NCI-H82 treated with DMSO at 0.1 percent for 48 hours (cell line): Measurements from ENCODE around the gene MTMR6.
"Not testable (repeated sequence)": the region's sequence is repeated elsewhere in the genome, so short reads cannot be mapped to it uniquely, and the experiment has no call there.

Experiments used
- DNase-seq: peaks from one replicate; lab custom pipeline; 2025; ENCODE audit not compliant: unreplicated experiment; lab: John Stamatoyannopoulos, UW

The MTMR6 gene

DNA sequence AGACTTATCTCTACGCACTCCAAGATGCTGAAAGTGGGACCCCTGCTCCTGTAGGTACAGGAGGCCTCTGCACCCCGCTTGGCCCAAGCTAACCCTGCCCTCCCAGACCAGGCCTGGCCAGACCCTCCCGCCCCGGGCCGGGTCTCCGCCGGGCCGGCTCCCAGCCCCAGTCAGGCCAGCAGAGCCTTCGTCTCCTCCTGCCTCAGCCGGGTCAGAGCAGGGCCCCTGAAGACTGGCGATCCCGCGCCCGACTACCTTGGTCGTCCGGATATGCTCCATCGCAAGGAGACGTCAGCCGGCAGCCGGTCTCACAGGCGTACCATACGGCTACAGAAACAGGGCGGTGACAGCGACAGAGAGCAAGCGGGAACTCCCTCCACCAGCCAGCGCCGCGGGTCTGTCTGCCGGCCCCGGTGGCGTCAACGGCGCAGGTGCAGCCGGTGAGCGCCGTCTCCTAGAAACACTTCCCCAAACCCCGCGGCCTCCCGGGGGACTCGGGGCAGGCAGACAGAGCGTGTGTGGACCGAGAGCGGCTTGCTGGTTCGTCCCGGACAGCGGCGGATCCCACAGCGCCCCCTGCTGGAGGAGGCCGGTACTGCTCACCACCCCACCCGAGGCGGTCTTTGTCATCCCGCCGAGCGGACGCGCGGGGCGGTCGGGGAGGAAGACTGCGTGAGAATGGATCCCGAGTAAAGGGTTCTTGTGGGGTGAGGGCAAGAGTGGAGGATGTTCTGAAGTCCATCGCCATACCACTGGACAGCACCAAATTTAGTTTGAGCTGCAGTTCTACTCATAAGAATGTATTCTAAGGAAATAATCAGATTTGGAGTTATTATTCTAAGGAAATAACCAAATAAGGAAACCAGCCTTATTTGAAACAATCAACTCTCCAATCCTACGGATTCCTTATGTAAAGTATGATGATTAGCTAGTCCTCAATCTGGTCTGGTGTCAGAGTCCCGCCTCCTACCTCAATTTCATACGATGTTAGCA, at the start of gene MTMR6:
TSS of gene MTMR6 (minus strand) at position 520 of the 993 bp plus-strand sequence. CDS start at position 279, 241 bp downstream.
- peak; percentile 86 for DNase-seq

GRCh38 chr13:25335856-25336255, 48.6 kb upstream of the MTMR6 start:
- DNase-seq, result no peak

- DNase-seq, result no peak
Measured at GRCh38 chr13:25330541-25330940, 43.3 kb upstream of the MTMR6 start.

GRCh38 chr13:25329706-25330105, 42.4 kb upstream of the MTMR6 start:
- DNase-seq, result no peak

- no peak for DNase-seq
Measured at GRCh38 chr13:25324100-25324499, 36.8 kb upstream of the MTMR6 start.

GRCh38 chr13:25319771-25320170, 32.5 kb upstream of the MTMR6 start:
- no peak for DNase-seq

- not testable (repeated sequence) for DNase-seq
Measured at GRCh38 chr13:25318946-25319345, 31.7 kb upstream of the MTMR6 start.

- no peak for DNase-seq
Measured at GRCh38 chr13:25310891-25311290, 23.6 kb upstream of the MTMR6 start.

DNA sequence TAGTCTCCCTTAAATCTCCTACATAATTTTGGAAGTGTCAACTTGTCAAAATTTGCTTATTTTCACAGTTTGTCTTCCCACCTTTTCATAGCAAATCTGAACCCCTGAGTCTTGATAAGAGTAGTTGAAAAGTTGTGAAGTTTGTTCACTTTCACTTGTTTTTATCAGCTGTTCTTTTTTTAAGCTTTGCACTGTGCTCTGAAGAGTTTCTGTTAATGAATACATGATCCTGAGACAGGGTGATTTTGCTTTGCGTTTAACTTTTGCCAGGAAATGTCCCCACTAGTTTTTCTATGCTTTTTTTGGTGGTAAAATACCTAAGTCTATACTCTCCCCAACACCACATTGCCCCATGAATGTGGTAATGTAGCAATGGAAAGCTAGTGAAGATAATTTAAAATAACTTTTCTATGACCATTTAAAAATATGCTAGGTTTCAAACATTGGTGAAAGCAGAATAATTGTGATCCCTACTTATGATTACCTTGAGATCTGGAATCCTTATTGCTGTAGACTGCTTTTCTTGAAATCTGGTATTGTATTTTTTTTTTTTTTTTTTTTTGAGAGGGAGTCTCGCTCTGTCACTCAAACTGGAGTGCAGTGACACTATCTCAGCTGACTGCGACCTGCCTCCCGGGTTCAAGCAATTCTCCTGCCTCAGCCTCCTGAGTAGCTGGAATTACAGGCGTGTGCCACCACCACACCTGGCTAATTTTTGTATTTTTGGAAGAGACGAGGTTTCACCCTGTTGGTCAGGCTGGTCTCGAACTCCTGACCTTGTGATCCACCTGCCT, 19.6 kb upstream of the MTMR6 start:
- no peak for DNase-seq

GRCh38 chr13:25302121-25302520, 14.8 kb upstream of the MTMR6 start:
- DNase-seq, result no peak

DNA sequence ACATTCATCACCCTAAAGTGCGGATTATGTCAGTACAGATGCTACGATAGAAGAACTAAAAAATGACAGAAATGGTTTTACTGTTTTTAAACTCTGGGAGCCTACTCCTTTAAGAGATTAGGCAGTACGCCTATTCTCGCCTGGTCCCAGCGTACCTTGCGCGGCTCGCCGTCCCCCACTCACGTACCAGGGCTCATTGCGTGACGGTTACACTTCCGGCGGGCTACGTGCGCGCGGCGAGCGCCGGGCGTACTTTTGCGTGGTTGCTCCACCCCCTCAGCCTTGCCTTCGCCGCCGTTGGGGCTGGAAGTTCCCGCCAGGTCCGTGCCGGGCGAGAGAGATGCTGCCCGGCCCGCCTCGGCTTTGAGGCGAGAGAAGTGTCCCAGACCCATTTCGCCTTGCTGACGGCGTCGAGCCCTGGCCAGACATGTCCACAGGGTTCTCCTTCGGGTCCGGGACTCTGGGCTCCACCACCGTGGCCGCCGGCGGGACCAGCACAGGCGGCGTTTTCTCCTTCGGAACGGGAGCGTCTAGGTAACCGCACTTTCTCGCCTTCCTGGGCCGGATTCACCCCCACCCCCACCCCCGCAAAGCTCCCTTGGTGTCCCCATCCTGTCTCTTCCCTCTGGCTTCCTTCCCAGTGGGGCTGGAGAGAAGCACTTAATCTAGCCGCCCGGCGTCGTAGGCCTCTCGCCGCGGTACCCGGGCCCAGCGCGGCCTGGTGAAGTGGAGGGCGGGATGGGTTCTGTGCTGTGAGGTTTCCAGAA, 14.2 kb upstream of the MTMR6 start, which contains the start of gene NUP58:
TSS of gene NUP58 (plus strand) at position 279 of the 767 bp plus-strand sequence. CDS start at position 428, 149 bp downstream.
- peak; percentile 89 for DNase-seq

- DNase-seq, result no peak
Measured at GRCh38 chr13:25300861-25301346, 13.6 kb upstream of the MTMR6 start.

DNA sequence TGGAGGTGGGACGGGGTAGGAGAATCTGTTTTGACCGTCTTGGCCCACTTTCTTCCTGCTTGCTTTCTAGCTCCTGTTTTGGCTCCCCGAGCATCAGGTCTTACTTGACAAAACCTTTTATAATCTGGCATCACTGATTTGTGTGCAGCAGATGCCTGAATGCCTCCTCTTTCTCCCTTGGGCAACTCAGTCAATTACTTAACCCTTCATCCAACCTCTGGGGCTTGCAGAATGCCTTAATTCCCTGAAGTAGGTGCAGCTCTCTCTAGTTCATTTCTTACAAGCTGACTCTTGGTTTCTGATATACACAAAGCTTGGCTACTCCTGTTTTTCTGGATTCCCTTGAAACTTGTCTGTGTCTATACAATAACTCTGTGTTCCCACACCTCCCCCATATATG, 8.4 kb upstream of the MTMR6 start:
- peak; percentile 95 for DNase-seq

DNA sequence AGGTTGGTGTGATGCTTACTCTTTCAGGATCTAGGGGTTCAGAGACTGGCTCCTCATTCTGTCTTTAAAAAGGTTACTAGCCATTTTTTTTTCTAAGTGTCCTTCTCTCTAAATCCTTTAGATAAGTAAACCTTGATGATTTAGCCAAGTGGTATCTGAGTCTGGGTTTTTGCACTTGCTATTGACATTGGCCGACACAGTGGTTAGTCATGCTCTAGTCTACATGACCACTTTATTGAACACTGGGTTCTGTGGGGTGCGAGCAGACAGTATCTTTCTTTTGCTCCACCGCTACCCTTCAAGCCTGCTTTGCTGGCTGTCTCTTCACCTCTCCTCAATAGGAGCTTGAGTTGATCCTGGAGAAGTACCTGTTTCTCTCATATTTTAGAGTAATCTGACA, 7.9 kb upstream of the MTMR6 start:
- no peak for DNase-seq

- peak; percentile 93 for DNase-seq
Measured at GRCh38 chr13:25292301-25292700, 5.0 kb upstream of the MTMR6 start.

GRCh38 chr13:25291691-25292090, 4.4 kb upstream of the MTMR6 start:
- peak; percentile 91 for DNase-seq

GRCh38 chr13:25288966-25289365, 1.7 kb upstream of the MTMR6 start:
- no peak for DNase-seq

DNA sequence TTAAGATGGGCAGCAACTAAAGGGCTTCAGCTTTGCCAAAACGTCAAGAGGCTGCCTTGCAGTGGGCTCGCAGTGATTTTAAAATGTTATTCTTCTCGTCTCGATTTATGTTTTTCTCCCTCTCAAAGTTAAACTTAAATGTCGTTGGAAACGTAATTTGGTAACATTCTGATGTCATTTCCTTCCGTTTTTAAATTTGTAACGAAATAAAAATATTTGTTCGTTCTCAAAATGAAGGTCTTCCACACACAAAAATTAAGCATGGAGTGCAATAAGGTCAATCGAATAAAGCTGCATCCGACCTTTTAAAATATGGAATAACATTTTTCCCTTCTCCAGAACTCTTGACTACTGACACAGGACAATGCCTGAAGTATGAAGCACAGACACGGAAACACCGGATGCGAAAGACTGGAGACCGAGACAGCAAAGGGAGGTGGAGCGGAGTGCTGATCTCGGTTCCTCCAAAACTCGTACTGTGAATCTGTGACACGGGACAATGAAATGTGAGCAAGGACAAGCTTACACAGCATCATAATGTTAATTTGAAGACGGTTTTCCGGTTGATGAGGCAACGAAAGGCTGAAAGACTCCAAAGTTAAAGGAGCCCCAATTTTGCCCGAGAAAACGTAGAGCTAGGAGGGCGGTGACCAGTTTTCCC, 850 bp downstream of the MTMR6 start:
- peak; percentile 37 for DNase-seq

DNA sequence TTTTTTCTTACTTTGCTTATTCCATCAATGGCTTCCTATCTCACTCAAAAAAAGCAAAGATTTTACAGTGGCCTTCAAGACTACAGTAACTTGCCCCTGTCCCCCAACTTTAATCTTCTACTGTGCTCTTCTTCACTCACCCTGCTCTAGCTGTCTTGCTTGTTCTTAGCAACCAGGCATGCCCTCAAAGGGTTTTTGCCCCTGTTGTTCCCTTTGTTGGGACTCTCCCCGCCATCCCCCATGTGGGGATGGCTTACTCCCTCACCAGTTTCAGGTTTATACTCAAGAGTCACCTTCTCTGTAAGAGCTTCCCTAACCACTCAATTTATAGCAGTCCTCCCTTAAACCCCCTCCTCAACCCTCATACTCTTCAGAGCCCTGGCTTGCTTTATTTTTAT, 5.4 kb downstream of the MTMR6 start:
- no peak for DNase-seq
